Stomach (tissue), 9 donors: ENCODE results near the gene RIOK3. TPM values are rescaled to one million over a fixed set of nuclear protein-coding genes. Genes with fewer than 3 reads are reported as not detected.

Experiments
- DNase-seq, 2 donors: peaks; one replicate each; pipeline versions ENCODE4 v3.0.0 to v3.0.0-alpha.2; 2013 to 2019
- H3K27ac ChIP-seq, 5 donors: fragments of 200-600 bp in 4 of 5; sonication (generic) in 4 of 5; one replicate each; pipeline ENCODE4 v1.5.1; 2013 to 2019; ENCODE audit warnings: mild to moderate bottlenecking in 1 of 5, moderate library complexity in 1 of 5
- H3K27me3 ChIP-seq, 3 donors: fragments of 200-600 bp; sonication (generic); one replicate each; pipeline ENCODE4 v1.5.1; 2017 to 2019; ENCODE audit warnings: mixed run types in 1 of 3
- H3K36me3 ChIP-seq, 4 donors: fragments of 200-600 bp; sonication (generic); 1 replicate in 3 of 4; 2 replicates in 1 of 4; pipeline ENCODE4 v1.5.1; 2016 to 2019
- H3K4me1 ChIP-seq, 4 donors: fragments of 200-600 bp; sonication (generic); one replicate each; pipeline ENCODE4 v1.5.1; 2016 to 2019
- H3K4me3 ChIP-seq, 4 donors: fragments of 200-600 bp; sonication (generic) in 3 of 4; one replicate each; pipeline ENCODE4 v1.5.1; 2016 to 2019; ENCODE audit warnings: mild to moderate bottlenecking in 1 of 4
- H3K9me3 ChIP-seq, 4 donors: fragments of 200-600 bp; sonication (generic); one replicate each; pipeline ENCODE4 v1.5.1; 2016 to 2019
- CTCF ChIP-seq, 7 experiments: fragments of 450-650 bp in 4 of 7; fragments of 200-600 bp in 3 of 7; sonication (generic) in 3 of 7; IDR thresholded peaks; one replicate each; pipeline ENCODE4 v1.5.1; 2016 to 2019; ENCODE audit warnings: antibody characterized with exemption in 7 of 7, control low read depth in 2 of 7, mild to moderate bottlenecking in 1 of 7
- EP300 ChIP-seq: sonication (generic); formaldehyde crosslinking; IDR thresholded peaks from one replicate; pipeline ENCODE4 v1.6.1; 2017; ENCODE audit warnings: antibody characterized with exemption
- POLR2A ChIP-seq, 4 donors: fragments of 450-650 bp; IDR thresholded peaks; one replicate each; pipeline ENCODE4 v1.6.1; 2016; ENCODE audit warnings: antibody characterized with exemption in 4 of 4, control low read depth in 2 of 4, mild to moderate bottlenecking in 1 of 4, moderate library complexity in 1 of 4
- POLR2AphosphoS5 ChIP-seq, 3 donors: sonication (generic); formaldehyde crosslinking; IDR thresholded peaks; one replicate each; pipeline ENCODE4 v1.6.1; 2016; ENCODE audit warnings: antibody characterized with exemption in 3 of 3
- WGBS, 5 donors: extraction: QIAGEN DNeasy Blood & Tissue Kit in 3 of 5; methylation state at CpG; one replicate each; pipeline versions ENCODE4 v1.1.5 to v1.1.7; 2013 to 2018; 5-methylcytosine and 5-hydroxymethylcytosine counted together
- intact Hi-C: fragments of 100-400 bp; cut with DNase I; formaldehyde crosslinking; loops from one replicate; pipeline ENCODE4 v1.15.1; 2023; ENCODE audit warnings: low total_unique reads
- polyA plus RNA-seq, 3 donors: library from polyadenylated mRNA; stranded (reverse); fragments of 200-250 nt; gene quantifications; one replicate each; pipeline ENCODE4 v1.2.3, GENCODE V29; 2013
- total RNA-seq, 5 donors: library from RNA; depleted of rRNA; stranded (reverse); fragments of >200 nt; gene quantifications; one replicate each; pipeline versions ENCODE4 v1.1.0 to v1.2.3, GENCODE V29; 2014 to 2016
- donor health status: healthy with polysubstance abuse.
- donor health status: Bipolar disorder and iron deficiency.
- donor health status: healthy.

RIOK3 gene
- total and polyA plus RNA-seq, 8 donors = 28.3 to 140 (median 66.3) TPM

DNA sequence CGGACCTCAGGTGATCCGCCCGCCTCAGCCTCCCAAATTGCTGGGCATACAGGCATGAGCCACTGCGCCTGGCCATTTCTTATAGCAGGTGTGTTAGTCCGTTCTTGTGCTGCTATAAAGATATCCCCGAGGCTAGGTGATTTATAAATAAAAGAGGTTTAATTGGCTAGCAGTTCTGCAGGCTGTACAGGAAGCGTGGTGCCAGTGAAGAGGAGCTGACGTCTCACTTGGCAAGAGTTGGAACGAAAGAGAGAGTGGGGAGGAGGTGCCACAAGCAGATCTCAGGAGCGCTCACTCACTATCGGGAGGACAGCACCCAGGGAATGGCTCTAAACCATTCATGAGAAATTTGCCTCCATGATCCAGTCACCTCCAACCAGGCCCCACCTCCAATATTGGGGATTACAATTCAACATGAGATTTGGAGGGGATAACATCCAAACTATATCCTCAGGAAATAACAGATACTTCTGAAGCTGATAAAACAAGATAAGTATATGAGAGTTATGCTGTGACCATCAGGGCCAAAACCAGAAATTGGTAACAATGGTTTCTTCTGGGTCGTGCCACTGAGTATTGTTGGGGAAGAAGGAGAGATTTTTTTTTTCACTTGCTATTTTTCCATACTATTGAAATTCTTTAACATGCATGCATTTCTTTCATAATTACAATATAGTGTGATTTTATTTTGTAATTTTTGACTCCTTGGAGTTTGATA, 42.8 kb downstream of the RIOK3 start:
- no peaks in the 10 kb centered on the region for H3K9me3 ChIP-seq
- TF ChIP-seq EP300 = no peak
- TF ChIP-seq POLR2A (IDR thresholded peaks at IDR 0.05) = no peak
- TF ChIP-seq POLR2AphosphoS5 (IDR thresholded peaks at IDR 0.05) = no peak
- no peak for TF ChIP-seq CTCF (IDR thresholded peaks at IDR 0.05)
- H3K27me3 ChIP-seq = no peaks in the 10 kb centered on the region
- H3K4me3 ChIP-seq = no peak overlapping the region
- intact Hi-C loops = no loop called here
- peaks cover 0 to 14% (median 5%) of the 10 kb centered on the region in 4 donors for H3K4me1 ChIP-seq
- no peak overlapping the region for H3K27ac ChIP-seq
- DNase-seq = no peak
- H3K36me3 ChIP-seq = no peaks in the 10 kb centered on the region
- 66 to 80% (median 77%) methylated on average over 12 of the region's 12 CpGs for WGBS, 5 donors

- H3K9me3 ChIP-seq = no peaks in the 10 kb centered on the region
- no peaks in the 10 kb centered on the region for H3K36me3 ChIP-seq
- H3K4me1 ChIP-seq = peaks cover 0 to 23% (median 14%) of the 10 kb centered on the region in 4 donors
- no peak overlapping the region for H3K4me3 ChIP-seq
- DNase-seq = no peak
- no peak overlapping the region for H3K27ac ChIP-seq
- intact Hi-C loops = no loop called here
- TF ChIP-seq POLR2AphosphoS5 (IDR thresholded peaks at IDR 0.05) (no peak), POLR2A (IDR thresholded peaks at IDR 0.05) (no peak), EP300 (no peak), CTCF (IDR thresholded peaks at IDR 0.05) (no peak)
- H3K27me3 ChIP-seq = no peaks in the 10 kb centered on the region
- WGBS, 5 donors = 75 to 91% (median 88%) methylated on average over 2 of the region's 2 CpGs
Measured at GRCh38 chr18:23498117-23498516, 45.0 kb downstream of the RIOK3 start.

- H3K36me3 ChIP-seq = no peaks in the 10 kb centered on the region
- WGBS, 5 donors = 20 to 26% (median 23%) methylated on average over 5 of the region's 5 CpGs
- peak; percentile 76 to 84 for DNase-seq
- H3K27ac ChIP-seq = no peak overlapping the region
- H3K4me1 ChIP-seq = peaks cover 0 to 23% (median 14%) of the 10 kb centered on the region in 4 donors
- intact Hi-C loops = no loop called here
- H3K4me3 ChIP-seq = no peak overlapping the region
- no peaks in the 10 kb centered on the region for H3K27me3 ChIP-seq
- TF ChIP-seq POLR2AphosphoS5 (IDR thresholded peaks at IDR 0.05) (no peak), CTCF (IDR thresholded peaks at IDR 0.05) (peak in 5 of 7 experiments; percentile 5 to 77 (median 62)), EP300 (no peak)
- no peaks in the 10 kb centered on the region for H3K9me3 ChIP-seq
Measured at GRCh38 chr18:23498877-23499276, 45.8 kb downstream of the RIOK3 start.

GRCh38 chr18:23499291-23499781, 46.2 kb downstream of the RIOK3 start:
- Histone ChIP-seq H3K27me3 (no peaks in the 10 kb centered on the region), H3K4me1 (peaks cover 4 to 28% (median 16%) of the 10 kb centered on the region in 4 donors), H3K9me3 (no peaks in the 10 kb centered on the region), H3K4me3 (no peak overlapping the region), H3K27ac (no peak overlapping the region), H3K36me3 (no peaks in the 10 kb centered on the region)
- no peak for DNase-seq
- no peak for TF ChIP-seq POLR2A (IDR thresholded peaks at IDR 0.05)
- intact Hi-C loops = no loop called here
- 55 to 68% (median 61%) methylated on average over 11 of the region's 11 CpGs for WGBS, 5 donors

GRCh38 chr18:23501626-23502025, 48.5 kb downstream of the RIOK3 start:
- H3K36me3 ChIP-seq = peaks cover 0 to 6% (median 5%) of the 10 kb centered on the region in 4 donors
- no peak for DNase-seq
- H3K4me3 ChIP-seq = no peak overlapping the region
- no peaks in the 10 kb centered on the region for H3K27me3 ChIP-seq
- intact Hi-C loops = no loop called here
- TF ChIP-seq CTCF (IDR thresholded peaks at IDR 0.05) = no peak
- TF ChIP-seq POLR2AphosphoS5 (IDR thresholded peaks at IDR 0.05) = no peak
- TF ChIP-seq POLR2A (IDR thresholded peaks at IDR 0.05) = no peak
- TF ChIP-seq EP300 = no peak
- 73 to 78% (median 75%) methylated on average over 6 of the region's 6 CpGs for WGBS, 5 donors
- H3K4me1 ChIP-seq = peaks cover 18 to 48% (median 36%) of the 10 kb centered on the region in 4 donors
- H3K27ac ChIP-seq = no peak overlapping the region
- H3K9me3 ChIP-seq = no peaks in the 10 kb centered on the region
